HL-60/S4 (cell line): Measurements from ENCODE around the gene ITGA8.
"Not testable (repeated sequence)": the region's sequence is repeated elsewhere in the genome, so short reads cannot be mapped to it uniquely, and the experiment has no call there.

Source experiments
- in situ Hi-C: fragments of 300-500 bp; cut with MboI; formaldehyde crosslinking; loops from 2 replicates; pipeline ENCODE4 v1.14.3; 2022; ENCODE audit warnings: low sequenced_read_pairs

ITGA8 gene

DNA sequence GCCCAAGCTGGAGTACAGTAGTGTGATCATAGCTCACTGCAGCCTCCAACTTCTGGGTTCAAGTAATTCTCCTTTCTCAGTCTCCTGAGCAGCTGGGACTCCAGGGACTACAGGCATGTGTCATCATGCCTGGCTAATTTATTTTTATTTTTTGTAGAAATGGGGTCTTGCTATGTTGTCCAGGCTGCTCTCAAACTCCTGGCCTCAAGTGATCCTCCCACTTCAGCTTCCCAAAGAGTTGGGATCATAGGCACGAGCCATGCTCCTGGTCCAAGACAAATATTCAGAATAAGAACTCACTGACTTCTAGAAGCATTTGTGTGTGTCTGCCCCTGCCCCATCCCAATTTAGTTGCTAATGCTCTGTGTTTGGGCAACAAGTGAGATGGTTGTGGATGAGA, 151.8 kb downstream of the ITGA8 start:
- in situ Hi-C loops = no loop called here

- in situ Hi-C loops = no loop called here
Measured at GRCh38 chr10:15563246-15563645, 156.5 kb downstream of the ITGA8 start.

DNA sequence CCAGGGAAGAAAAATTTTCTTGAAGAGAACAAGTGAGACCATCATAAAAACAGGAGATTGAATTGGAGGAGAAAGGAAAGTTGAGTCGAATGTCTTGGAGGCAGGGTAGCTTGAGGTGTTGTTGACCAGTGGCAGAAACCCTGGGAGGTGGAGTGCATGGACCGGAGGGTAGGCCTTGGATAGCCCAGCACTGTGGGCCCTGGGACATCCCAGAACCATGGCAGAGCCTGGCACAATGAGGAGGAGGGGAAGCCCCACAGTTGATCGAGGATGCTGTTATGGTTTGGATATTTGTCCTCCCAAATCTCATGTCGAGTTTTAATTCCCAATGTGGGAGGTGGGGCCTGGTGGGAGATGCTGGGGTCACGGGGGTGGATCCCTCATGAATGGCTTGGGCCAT, 157.1 kb downstream of the ITGA8 start:
- in situ Hi-C loops = no loop called here

- in situ Hi-C loops = no loop called here
Measured at GRCh38 chr10:15562116-15562515, 157.6 kb downstream of the ITGA8 start.

GRCh38 chr10:15558136-15558535, 161.6 kb downstream of the ITGA8 start:
- in situ Hi-C loops = no loop called here

DNA sequence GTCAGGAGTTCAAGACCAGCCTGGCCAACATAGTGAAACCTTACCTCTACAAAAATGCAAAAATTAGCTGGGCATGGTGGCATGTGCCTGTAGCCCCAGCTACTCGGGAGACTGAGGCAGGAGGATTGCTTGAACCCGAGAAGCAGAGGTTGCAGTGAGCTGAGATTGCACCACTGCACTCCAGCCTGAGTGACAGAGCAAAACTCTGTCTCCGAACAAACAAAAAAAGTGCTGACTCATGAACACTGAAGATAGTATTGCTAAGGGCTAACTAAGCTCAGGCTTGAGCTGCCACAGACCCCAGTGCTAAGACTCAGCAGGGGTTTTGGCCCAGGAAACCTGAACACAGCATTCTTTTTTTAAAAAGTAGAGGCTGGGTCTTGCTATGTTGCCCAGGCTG, 162.6 kb downstream of the ITGA8 start:
- in situ Hi-C loops = not testable (repeated sequence)

- in situ Hi-C loops = no loop called here
Measured at GRCh38 chr10:15550950-15551349, 168.8 kb downstream of the ITGA8 start.

- in situ Hi-C loops = no loop called here
Measured at GRCh38 chr10:15548331-15548730, 171.4 kb downstream of the ITGA8 start.

- in situ Hi-C loops = no loop called here
Measured at GRCh38 chr10:15546606-15547005, 173.1 kb downstream of the ITGA8 start.

- in situ Hi-C loops = no loop called here
Measured at GRCh38 chr10:15545884-15546283, 173.8 kb downstream of the ITGA8 start.

- in situ Hi-C loops = no loop called here
Measured at GRCh38 chr10:15545266-15545665, 174.5 kb downstream of the ITGA8 start.

- in situ Hi-C loops = no loop called here
Measured at GRCh38 chr10:15543994-15544393, 175.7 kb downstream of the ITGA8 start.

DNA sequence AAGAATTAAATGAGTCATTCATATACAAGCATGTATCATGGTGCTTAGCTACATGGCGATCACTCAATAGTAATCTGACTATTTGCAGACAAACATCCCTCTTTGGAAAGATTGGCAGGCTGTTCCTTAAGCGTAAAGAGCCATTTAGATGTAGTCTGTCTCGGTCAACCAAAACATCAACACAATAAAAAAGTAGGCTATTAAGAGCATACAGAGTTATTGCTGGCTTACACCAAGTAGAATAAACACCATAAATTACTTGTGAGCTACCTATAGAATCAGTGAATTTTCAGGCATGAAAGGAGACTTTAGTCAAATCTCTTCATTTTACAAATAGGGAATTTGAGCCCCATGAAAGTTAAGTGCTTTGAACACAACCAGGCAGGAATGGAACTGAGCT, 176.9 kb downstream of the ITGA8 start:
- in situ Hi-C loops = no loop called here

DNA sequence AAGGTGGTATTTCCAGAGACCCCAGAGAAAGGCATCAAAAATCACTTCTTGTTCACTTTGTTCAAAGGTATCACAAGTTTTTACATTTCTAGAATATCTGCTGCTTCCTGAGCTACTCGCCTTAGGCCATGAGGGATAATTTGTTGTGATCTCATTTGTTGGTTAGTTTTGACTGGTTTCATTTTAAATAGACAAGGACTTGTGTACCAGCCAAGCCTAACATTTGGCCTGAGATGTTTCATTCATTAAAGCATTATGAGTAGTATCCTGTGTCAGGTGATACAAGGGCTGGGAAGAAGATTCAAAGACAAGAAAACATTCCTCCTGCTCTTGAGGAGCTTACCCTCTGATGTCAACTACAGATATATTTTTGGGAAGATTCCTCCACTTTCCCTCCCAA, 178.3 kb downstream of the ITGA8 start:
- in situ Hi-C loops = no loop called here

- in situ Hi-C loops = no loop called here
Measured at GRCh38 chr10:15540727-15541126, 179.0 kb downstream of the ITGA8 start.

DNA sequence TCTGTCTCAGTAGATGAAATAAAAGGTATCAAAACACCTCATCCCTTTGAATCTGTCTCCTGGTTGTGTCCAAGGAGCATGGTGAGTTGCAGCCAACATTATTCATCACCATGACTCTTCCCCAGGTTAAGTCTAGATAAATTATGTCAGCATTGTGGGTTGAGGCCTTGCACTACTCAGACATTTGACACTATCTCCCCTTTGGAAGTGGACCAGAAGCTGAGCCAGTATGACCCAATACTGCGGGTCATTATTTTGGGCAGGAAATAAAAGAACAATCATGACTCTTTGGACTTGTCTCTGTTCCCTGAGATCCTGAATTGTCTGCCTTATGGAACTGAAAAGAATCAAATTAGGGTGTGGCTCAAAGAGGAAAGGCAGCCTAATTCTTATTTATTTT, 180.5 kb downstream of the ITGA8 start:
- in situ Hi-C loops = no loop called here

DNA sequence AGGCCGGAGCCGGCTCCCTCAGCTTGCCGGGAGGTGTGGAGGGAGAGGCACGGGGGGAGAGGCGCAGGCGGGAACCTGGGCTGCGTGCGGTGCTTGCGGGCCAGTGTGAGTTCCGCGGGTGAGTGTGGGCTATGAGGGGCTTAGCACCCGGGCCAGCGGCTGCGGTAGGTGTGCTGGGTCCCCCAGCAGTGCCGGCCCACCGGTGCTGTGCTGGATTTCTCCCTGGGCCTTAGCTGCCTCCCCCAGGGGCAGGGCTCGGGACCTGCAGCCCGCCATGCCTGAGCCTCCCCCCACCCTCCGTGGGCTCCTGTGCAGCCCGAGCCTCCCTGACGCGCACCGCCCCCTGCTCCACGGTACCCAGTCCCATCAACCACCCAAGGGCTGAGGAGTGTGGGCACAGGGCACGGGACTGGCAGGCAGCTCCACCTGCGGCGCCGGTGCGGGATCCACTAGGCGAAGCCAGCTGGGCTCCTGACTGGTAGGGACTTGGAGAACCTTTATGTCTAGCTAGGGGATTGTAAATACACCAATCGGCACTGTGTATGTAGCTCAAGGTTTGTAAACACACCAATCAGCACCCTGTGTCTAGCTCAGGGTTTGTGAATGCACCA, 184.7 kb downstream of the ITGA8 start:
- in situ Hi-C loops = not testable (repeated sequence)

DNA sequence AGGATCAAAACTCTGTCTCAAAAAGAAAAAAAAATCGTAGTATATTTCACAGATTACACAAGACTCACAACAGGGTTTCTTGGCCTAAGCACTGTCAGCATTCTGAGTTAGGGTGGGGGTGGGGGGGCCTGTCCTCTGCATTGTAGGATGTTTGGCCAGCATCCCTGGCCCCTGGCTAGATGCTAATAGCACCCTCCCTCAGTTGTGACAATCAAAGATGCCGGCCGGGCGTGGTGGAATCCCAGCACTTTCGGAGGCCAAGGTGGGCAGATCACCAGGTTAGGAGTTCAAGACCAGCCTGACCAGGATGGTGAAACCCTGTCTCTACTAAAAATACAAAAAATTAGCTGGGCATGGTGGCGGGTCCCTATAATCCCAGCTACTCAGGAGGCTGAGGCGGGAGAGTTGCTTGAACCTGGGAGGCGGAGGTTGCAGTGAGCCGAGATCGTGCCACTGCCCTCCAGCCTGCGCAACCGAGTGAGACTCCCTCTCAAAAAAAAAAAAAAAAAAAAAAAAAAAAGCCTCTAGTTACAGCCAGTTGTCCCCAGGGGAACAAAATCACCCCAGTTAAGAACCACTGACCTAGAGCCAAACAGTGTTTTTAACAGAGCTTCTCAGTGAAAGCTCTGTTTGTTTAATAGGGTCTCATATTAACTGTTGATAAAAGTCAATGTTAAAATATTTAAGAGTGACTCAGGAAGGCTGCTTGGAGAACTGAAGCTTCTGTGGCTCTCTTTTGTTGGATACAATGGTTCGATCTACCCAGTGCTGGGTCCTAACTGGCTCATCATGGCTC, 187.6 kb downstream of the ITGA8 start:
- in situ Hi-C loops = no loop called here

DNA sequence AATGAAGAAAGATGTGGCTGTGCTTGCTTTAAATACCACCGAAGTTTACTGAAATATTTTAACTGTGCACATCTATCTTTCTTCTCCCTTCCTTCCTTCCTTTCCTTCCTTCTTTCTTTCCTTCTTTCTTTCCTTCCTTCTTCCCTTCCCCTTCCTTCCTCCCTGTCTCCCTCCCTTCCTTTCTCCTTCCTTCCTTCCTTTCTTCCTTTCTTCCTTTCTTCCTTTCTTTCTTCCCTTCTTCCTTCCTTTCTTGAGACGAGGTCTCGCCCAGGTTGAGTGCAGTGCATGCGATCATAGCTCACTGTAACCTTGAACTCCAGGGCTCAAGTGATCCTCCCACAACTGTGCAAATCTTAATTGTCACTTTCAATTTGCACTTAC, 190.9 kb downstream of the ITGA8 start:
- in situ Hi-C loops = no loop called here

GRCh38 chr10:15526754-15527153, 193.0 kb downstream of the ITGA8 start:
- in situ Hi-C loops = no loop called here

DNA sequence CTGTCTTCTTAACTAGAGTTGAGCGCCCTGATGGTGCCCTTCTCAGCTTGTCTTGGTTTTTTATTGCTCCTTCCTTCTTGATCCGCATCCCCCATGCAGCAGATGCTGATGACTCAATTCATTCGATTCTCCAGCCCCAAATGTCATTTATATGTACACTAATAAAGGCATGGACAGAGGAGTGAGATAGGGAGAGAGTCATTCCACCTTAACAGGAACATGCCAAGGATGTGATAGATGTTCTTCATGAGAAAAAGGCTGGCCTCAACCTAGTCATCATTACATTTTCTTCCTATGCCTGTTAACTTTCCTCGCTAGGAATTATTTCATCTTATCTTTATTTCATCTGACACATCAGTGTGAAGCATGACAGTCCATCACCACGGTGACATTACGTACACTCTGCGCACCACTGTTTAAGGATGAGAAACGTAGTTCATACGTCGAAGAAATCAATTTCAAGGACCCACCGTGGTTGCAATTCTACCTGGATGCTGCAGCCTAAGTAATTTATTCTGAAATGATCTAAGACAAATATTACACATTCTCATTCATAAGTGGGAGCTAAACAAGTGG, 198.3 kb downstream of the ITGA8 start:
- in situ Hi-C loops = no loop called here

GRCh38 chr10:15518250-15518649, 201.5 kb downstream of the ITGA8 start:
- in situ Hi-C loops = no loop called here
